Activated CD4-positive, alpha-beta T cell treated with anti-CD3 and anti-CD28 coated beads, Interleukin-2, Interleukin-4, amounts not matched to agents 100 ng/mL and 50 ng/mL, durations not matched to agents 16 hours and 8 hours (primary cell): ENCODE measurements around the gene ZBTB45.
"Not testable (repeated sequence)": the region's sequence is repeated elsewhere in the genome, so short reads cannot be mapped to it uniquely, and the experiment has no call there.

Experiments used
- DNase-seq: peaks from one replicate; pipeline ENCODE4 v3.0.0-alpha.2; 2020; ENCODE audit warnings: low spot score

The ZBTB45 gene

GRCh38 chr19:58474997-58475713 is 44.5 kb downstream of the ZBTB45 start:
- DNase-seq = no peak

GRCh38 chr19:58474291-58474996 is 45.2 kb downstream of the ZBTB45 start:
- no peak for DNase-seq

GRCh38 chr19:58473775-58474174 is 45.8 kb downstream of the ZBTB45 start:
- DNase-seq = no peak

- DNase-seq = no peak
Measured at GRCh38 chr19:58471736-58472135, 47.9 kb downstream of the ZBTB45 start.

DNA sequence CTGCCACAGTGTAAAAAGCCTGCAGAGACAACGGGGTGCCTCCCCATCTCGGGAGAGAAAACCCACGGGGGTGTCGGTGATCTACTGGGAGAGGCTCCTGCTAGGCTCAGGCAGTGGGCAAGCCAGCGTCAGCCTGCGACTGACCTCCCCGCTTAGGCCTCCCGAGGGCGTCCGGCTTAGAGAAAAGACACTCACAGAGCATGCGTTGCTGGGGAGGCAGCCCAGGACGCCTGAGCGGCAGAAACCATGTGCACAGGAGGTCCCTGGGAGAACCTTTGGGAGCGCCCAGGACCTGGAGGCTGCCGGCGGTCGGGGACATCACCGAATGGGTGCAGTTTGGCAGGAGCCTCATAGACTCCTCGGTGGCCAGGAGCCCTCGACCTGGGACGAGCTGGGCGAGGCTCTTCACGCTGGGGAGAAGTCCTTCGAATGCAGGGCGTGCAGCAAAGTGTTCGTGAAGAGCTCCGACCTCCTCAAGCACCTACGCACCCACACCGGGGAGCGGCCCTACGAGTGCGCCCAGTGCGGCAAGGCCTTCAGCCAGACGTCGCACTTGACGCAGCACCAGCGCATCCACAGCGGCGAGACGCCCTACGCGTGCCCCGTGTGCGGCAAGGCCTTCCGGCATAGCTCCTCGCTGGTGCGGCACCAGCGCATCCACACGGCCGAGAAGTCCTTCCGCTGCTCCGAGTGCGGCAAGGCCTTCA is 48.6 kb downstream of the ZBTB45 start:
- not testable (repeated sequence) for DNase-seq

DNA sequence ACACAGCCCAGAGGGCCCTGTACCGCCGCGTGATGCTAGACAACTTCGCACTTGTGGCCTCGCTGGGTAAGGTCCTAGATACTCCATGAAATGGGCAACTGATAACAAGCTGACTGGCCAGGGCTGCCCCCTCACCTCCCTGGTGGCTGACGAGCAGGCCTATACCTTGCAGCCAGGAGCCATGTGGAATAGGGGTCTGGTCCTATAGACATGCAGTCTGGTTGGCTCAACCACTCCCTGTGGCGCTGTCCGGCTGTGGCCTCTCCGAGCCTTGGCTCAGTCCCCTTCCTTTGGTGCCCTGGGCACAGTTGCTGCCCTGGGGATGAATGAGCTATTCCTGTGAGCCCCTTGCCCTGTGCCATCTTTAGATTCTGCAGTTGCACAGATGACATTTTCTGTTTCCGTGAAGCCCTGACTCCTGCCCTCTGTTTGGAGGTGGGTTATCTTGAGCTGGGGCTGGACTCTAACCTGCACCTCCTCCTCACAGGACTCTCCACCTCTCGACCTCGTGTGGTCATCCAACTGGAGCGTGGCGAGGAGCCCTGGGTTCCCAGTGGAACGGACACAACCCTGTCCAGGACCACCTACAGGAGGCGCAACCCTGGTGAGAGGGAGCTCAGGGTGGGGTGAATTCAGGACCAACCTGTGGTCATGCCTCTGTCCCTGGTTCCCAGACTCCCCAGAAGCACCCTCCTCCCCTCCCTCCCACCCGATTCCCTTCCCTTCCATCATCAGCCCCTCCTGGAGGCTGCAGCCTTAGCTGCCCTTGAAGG is 50.2 kb downstream of the ZBTB45 start:
- no peak for DNase-seq

DNA sequence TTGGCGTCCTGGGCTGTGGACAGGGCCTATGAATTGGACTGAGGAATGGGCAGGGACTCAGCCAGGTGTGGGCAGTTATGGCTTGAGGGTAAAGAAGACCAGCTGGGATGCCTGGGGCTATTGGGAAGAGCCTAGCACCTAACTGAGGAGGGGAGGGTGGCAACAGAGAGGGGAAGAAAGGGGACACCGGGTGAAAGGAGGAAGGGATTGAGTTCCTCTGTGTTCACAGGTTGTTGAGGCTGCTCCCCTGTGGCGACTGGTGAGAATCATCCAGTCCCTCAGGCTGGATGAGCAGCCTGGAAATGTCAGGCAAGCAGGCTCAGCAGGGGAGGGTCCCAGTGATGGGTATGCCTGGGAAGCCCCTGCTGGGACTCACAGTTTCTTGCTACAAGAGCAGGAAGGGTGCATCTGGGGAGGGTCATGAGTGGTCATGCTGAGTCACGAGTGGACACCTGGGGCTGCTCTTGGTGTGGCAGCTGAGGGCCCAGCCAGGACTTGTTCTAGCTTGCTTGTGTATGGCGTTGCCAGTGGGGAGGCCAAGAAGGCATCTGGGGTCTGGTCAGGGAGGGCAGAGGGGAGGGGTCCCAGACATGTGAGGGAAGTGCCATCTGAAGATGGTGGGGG is 51.3 kb downstream of the ZBTB45 start:
- DNase-seq = no peak

GRCh38 chr19:58466760-58467589 is 52.6 kb downstream of the ZBTB45 start, which contains the start of gene ZNF324:
Gene ZNF324, plus strand, starts transcription at chr19:58467080. Its CDS starts 2,106 bp downstream, at chr19:58469186.
- peak; percentile 98 for DNase-seq

- no peak for DNase-seq
Measured at GRCh38 chr19:58466089-58466759, 53.4 kb downstream of the ZBTB45 start.
